Testis (tissue), 3 donors: ENCODE data around the gene LMNTD2. TPM values are rescaled to one million over a fixed set of nuclear protein-coding genes. Genes with fewer than 3 reads are reported as not detected.

Source experiments
- DNase-seq: peaks from one replicate; pipeline ENCODE4 v3.0.0-alpha.2; 2019
- H3K27ac ChIP-seq, 2 donors: fragments of 200-600 bp; sonication (generic); one replicate each; pipeline ENCODE4 v1.5.1; 2019
- H3K27me3 ChIP-seq: fragments of 200-600 bp; sonication (generic); one replicate; pipeline ENCODE4 v1.5.1; 2019
- H3K36me3 ChIP-seq: fragments of 200-600 bp; sonication (generic); one replicate; pipeline ENCODE4 v1.5.1; 2017; ENCODE audit warnings: low read depth; ENCODE audit errors: missing control alignments
- H3K4me1 ChIP-seq: fragments of 200-600 bp; sonication (generic); one replicate; pipeline ENCODE4 v1.5.1; 2019
- H3K4me3 ChIP-seq, 2 donors: fragments of 200-600 bp; sonication (generic); one replicate each; pipeline ENCODE4 v1.5.1; 2017 to 2019
- H3K9me3 ChIP-seq: fragments of 200-600 bp; sonication (generic); one replicate; pipeline ENCODE4 v1.5.1; 2017
- CTCF ChIP-seq, 3 experiments: fragments of 450-650 bp in 2 of 3; fragments of 200-600 bp in 1 of 3; sonication (generic) in 1 of 3; IDR thresholded peaks; one replicate each; pipeline ENCODE4 v1.5.1; 2016 to 2019; ENCODE audit warnings: antibody characterized with exemption in 3 of 3, mild to moderate bottlenecking in 2 of 3, moderate library complexity in 1 of 3
- POLR2A ChIP-seq: fragments of 450-650 bp; IDR thresholded peaks from one replicate; pipeline ENCODE4 v1.6.1; 2017; ENCODE audit warnings: antibody characterized with exemption, mild to moderate bottlenecking, moderate library complexity
- WGBS, 2 donors: methylation state at CpG; one replicate each; pipeline ENCODE4 v1.1.5; 2018; 5-methylcytosine and 5-hydroxymethylcytosine counted together
- intact Hi-C: fragments of 100-400 bp; cut with DNase I; formaldehyde crosslinking; loops from one replicate; pipeline ENCODE4 v1.15.1; 2023; ENCODE audit warnings: low total_unique reads
- polyA plus RNA-seq: library from polyadenylated mRNA; stranded (reverse); fragments of 350-450 nt; fragmentation: Illumina TruSeq; extraction: RNeasy Lipid Tissue Mini Kit (QIAGEN cat#74804); gene quantifications from one replicate; pipeline ENCODE4 v1.2.3, GENCODE V29; 2014; ENCODE audit warnings: low read depth, low replicate concordance; ENCODE audit not compliant: insufficient read depth
- total RNA-seq, 2 donors: library from RNA; depleted of rRNA; stranded (reverse); fragments of >200 nt; gene quantifications; one replicate each; pipeline ENCODE4 v1.2.3, GENCODE V29; 2016

The LMNTD2 gene
- total and polyA plus RNA-seq, 3 donors from 2014 or later, result 26.1 to 59.9 (median 29.2) TPM

DNA sequence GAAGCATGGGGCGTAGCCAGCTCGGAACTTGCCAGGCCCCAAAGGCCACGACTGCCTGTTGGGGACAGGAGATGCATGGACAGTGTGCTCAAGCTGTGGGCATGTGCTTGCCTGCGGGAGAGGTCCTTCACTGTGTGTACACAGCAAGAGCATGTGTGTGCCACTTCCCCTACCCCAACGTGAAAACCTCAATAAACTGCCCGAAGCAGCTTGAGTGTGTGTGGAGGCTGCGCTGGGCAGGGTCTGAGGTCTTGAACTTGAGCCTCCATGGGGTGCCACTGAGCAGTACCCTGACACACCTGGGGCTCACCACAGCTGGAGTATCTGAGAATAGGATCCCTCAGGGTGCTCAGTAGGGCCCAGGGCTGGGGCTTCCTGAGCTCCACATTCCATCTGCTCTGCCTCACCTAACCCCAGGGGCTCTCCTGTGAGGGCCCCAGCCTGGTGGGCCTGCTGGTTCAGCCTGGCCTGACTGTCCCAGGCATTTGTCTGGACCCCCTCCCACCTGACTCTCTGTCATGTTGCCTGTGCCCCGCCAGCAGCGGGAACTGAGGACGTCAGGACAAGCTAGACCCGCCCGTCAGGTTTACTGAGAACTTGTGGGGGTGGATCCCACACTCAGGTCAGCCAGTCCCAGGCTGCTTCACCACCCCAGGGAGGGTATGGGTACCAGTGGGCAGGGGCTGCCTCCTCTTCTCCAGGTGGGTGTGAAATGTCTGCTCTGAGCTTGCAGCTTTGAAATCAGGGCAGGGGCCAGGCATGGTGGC, 3.5 kb upstream of the LMNTD2 start:
- Histone ChIP-seq H3K27me3 (no peaks in the 10 kb centered on the region), H3K9me3 (no peaks in the 10 kb centered on the region), H3K4me1 (peaks cover 7% of the 10 kb centered on the region), H3K36me3 (no peaks in the 10 kb centered on the region), H3K27ac (no peak overlapping the region), H3K4me3 (no peak overlapping the region)
- intact Hi-C loops, result no loop called here
- WGBS, 2 donors, result 85 to 88% methylated on average over 6 to 12 of the region's 12 CpGs
- no peak for DNase-seq
- TF ChIP-seq CTCF (IDR thresholded peaks at IDR 0.05) (no peak), POLR2A (no peak)

GRCh38 chr11:563066-563811, 2.7 kb upstream of the LMNTD2 start:
- DNase-seq, result no peak
- intact Hi-C loops, result no loop called here
- no peaks in the 10 kb centered on the region for H3K9me3 ChIP-seq
- peaks cover 6% of the 10 kb centered on the region for H3K4me1 ChIP-seq
- no peaks in the 10 kb centered on the region for H3K27me3 ChIP-seq
- H3K36me3 ChIP-seq, result no peaks in the 10 kb centered on the region
- 93 to 100% methylated on average over 4 to 16 of the region's 18 CpGs for WGBS, 2 donors
- no peak overlapping the region for H3K27ac ChIP-seq
- no peak for TF ChIP-seq CTCF (IDR thresholded peaks at IDR 0.05)
- no peak for TF ChIP-seq POLR2A
- no peak overlapping the region for H3K4me3 ChIP-seq

- Histone ChIP-seq H3K36me3 (no peaks in the 10 kb centered on the region), H3K27me3 (no peaks in the 10 kb centered on the region), H3K9me3 (no peaks in the 10 kb centered on the region), H3K4me3 (no peak overlapping the region), H3K4me1 (no peaks in the 10 kb centered on the region), H3K27ac (no peak overlapping the region)
- no peak for DNase-seq
- TF ChIP-seq CTCF (IDR thresholded peaks at IDR 0.05) (no peak), POLR2A (no peak)
- intact Hi-C loops, result no loop called here
- 90 to 95% methylated on average over 11 to 29 of the region's 29 CpGs for WGBS, 2 donors
These were observed 1.6 kb upstream of the LMNTD2 start for GRCh38 chr11:562046-562645.

- Histone ChIP-seq H3K4me1 (no peaks in the 10 kb centered on the region), H3K27ac (no peak overlapping the region), H3K4me3 (peak overlapping the region; percentile 67 to 69), H3K9me3 (no peaks in the 10 kb centered on the region), H3K27me3 (no peaks in the 10 kb centered on the region), H3K36me3 (no peaks in the 10 kb centered on the region)
- intact Hi-C loops, result no loop called here
- DNase-seq, result peak; percentile 40
- TF ChIP-seq CTCF (IDR thresholded peaks at IDR 0.05), result no peak
- no peak for TF ChIP-seq POLR2A
- WGBS, 2 donors, result 3 to 9% methylated on average over 6 to 65 of the region's 67 CpGs
These were observed 838 bp upstream of the LMNTD2 start for GRCh38 chr11:561148-562003.
